HT-29 (cell line): ENCODE measurements around the gene EVA1C. TPM values are rescaled to one million over a fixed set of nuclear protein-coding genes. Genes with fewer than 3 reads are reported as not detected.
A peak's percentile ranks its signal among the peaks of the same experiment; 100 is the strongest.
"Not testable (repeated sequence)": the region's sequence is repeated elsewhere in the genome, so short reads cannot be mapped to it uniquely, and the experiment has no call there.

Source experiments
- DNase-seq: peaks from one replicate; pipeline ENCODE4 v3.0.0-alpha.2; 2015; ENCODE audit warnings: low spot score
- total RNA-seq: library from RNA; depleted of rRNA; stranded (reverse); fragments of >200 nt; shearing (Covaris generic); gene quantifications from 2 replicates; pipeline ENCODE4 v1.2.3, GENCODE V29; 2014

The EVA1C gene
- total RNA-seq, 1 experiment from 2014 or later: 16.0 TPM

GRCh38 chr21:32457962-32458361 lies 45.5 kb downstream of the EVA1C start:
- DNase-seq: no peak

- DNase-seq: no peak
Observed at GRCh38 chr21:32459972-32460371, 47.5 kb downstream of the EVA1C start.

DNA sequence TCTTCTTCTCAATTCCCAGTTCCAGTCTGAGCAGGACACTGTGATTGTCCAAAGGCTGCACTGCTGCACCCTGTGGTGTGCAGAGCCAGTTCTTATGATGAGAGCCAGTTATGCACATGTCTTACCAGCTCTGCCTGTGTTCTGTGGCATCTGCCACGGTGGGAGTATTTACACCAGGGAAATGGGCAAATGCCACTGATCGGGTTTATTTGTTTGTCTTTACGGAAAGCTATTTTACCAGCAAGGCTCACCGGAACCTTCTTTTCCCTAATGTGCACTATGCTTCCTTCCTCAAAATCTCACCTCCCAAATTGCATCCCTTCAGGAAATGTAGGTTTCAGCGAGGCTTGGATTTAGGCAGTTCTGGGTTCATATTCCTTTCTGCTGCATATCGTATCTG lies 49.0 kb downstream of the EVA1C start:
- no peak for DNase-seq

GRCh38 chr21:32462564-32462963 lies 50.1 kb downstream of the EVA1C start:
- DNase-seq: not testable (repeated sequence)

GRCh38 chr21:32463367-32463766 lies 50.9 kb downstream of the EVA1C start:
- DNase-seq: peak; percentile 72

- DNase-seq: peak; percentile 74
Observed at GRCh38 chr21:32463889-32464300, 51.4 kb downstream of the EVA1C start.

DNA sequence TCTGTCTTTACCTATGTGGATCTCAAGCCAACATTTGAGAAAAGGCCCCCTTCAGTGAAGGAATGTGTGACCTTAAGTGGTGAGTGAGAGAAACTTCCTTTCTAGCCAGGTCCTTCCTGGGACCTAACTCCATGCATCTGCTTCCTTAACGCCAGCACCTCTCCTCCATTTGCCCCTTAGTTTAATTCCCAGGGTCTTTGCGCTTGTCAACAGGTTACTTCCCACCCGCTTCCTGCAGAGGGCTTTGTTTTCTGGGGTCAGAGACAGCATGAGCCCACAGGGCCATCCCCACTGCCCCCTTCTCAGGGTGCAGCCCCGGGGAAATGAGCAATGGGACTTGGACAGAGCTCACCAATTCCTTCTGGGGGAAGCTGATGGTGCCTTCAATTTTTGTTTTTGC lies 54.8 kb downstream of the EVA1C start:
- no peak for DNase-seq

DNA sequence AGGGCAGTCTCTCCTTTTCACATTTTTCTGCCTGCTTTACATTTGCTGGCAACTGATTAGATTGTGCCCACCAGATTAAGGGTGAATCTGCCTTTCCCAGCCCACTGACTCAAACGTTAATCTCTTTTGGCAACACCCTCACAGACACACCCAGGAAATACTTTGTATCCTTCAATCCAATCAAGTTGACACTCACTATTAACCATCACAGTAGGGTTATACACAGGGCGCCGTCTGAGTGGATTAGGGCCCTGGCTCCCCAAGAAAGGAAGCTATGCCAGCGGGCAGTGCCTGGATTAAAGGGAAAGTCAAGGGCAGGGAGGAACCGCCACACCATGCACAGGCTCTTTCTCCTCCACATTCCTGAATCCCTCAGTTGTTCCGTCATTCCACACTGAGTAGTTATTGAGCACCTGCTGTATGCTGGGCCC lies 56.2 kb downstream of the EVA1C start:
- no peak for DNase-seq

GRCh38 chr21:32469628-32470027 lies 57.1 kb downstream of the EVA1C start:
- no peak for DNase-seq

GRCh38 chr21:32470206-32470605 lies 57.7 kb downstream of the EVA1C start:
- no peak for DNase-seq

- DNase-seq: no peak
Observed at GRCh38 chr21:32472890-32473765, 60.6 kb downstream of the EVA1C start.

DNA sequence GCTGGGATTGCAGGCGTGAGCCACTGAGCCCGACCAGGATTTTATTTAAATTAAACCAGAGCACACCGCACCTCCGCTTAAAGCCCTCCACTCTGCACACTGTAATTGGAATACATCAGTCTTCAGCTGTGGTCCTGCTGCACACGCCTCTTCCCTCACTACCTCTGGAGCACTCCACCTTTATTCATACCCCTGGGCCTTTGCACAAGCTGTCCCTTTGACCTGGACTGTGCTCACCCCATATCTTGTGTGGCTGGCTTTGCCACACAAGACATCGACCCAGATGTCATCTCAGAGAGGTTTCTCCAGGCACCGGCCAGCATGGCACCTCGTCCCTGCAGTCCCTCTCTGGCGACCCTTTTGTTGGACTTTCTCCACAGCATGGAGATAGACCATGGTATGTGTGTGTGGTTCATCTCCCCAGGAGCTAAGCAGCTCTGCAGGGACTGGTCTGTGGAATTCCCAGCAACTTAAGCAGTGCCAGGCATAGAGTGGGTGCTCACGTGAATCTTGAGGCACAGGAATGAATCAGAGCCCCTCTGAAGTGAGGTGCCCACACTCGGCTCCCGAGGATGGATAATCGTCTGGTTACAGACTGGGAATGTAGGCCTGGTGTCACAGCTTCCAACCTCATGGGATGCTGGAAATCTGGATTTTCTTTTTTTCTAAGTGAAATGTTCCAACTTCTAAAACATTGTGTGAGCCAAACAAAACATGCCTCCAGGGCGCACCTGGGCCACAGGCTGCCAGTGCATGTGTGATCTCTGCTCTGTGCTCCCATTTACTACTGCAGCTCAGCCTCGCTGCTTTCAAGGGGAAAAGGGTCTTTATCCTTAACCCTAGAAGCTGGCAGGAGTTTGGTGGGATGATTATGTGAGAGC lies 61.9 kb downstream of the EVA1C start:
- DNase-seq: no peak

DNA sequence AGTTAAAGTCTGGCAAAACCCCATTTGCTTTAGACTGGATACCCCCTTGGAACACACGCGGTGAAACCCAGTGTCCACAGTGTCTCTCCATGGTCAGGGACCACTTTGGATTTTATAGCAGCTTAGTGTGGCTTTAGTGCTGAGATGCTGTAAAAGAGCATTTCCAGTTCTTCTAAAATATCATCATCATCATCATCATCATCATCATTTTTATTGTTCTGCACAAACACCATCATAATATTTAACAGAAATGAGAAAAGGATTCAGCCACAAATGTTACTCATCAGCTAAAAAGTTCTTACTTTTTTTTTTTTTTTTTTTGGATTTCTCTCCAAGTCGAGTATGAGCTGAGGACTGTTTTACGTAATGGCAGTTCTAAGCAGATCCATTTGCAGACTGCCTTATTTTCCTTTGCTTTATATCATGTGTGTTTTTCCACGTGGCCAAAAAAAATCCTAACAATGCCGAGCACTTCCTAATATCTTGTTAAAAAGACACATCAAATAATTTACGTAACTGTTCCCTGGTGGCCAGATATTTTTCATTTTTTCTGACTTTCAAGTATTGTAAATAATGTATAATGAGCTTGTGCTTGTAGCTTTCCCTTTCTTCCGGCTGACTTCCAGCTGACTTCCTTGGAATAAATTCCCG lies 62.8 kb downstream of the EVA1C start:
- no peak for DNase-seq

DNA sequence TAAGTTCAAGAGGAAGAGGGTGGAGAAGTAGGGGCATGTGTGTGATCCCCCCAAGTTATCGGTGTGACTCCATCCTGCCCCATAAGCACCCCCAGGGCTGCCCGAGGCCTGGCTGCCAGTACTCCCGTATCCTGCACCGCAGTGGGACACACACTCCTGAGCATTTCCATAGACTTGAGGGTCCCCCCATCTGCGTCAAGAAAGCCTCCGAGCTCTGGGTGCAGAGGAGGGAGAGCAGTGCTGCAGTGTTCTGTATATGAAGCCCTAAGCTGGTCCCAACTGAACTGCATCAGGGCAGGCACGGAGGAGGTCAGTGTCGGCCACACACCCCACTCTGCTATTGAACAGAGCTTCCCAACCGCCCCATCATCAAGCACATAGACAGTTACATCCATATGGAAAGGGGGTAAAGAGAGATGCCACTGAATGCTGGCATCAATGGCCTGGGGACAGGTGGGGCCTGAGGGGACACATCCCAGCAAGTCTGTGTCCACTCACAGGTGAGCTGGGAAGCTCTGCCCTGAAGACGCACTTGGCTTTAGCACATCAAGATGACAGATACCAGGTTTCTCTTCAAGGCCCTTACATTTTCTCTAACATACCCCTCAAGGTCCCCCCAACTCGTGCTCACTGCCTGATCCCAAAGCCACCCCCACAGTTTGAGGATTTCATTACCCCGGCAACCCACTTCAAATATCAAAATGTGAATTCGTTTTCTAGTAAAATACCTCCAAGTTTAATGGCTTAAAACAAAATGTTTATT lies 64.3 kb downstream of the EVA1C start:
- no peak for DNase-seq

GRCh38 chr21:32477424-32477745 lies 64.9 kb downstream of the EVA1C start:
- DNase-seq: no peak

GRCh38 chr21:32481875-32482408 lies 69.4 kb downstream of the EVA1C start:
- no peak for DNase-seq

GRCh38 chr21:32482565-32483292 lies 70.2 kb downstream of the EVA1C start:
- DNase-seq: no peak

GRCh38 chr21:32483293-32483595 lies 70.7 kb downstream of the EVA1C start:
- DNase-seq: no peak

GRCh38 chr21:32484706-32485380 lies 72.3 kb downstream of the EVA1C start:
- DNase-seq: peak; percentile 38

GRCh38 chr21:32492376-32492775 lies 79.9 kb downstream of the EVA1C start:
- no peak for DNase-seq
